ENCODE measurements around the gene POLR3H.

The POLR3H gene

GRCh38 chr22:41567512-41567768 is 23.2 kb upstream of the POLR3H start:
- in situ Hi-C loops (cut with MboI; ENCODE audit: low pct_unique_long_range_greater_than_20kb, low sequenced_read_pairs, unreplicated experiment) = no loop called here
- no peak for TF ChIP-seq CTCF (IDR thresholded peaks at IDR 0.05; ENCODE audit: extremely low read depth, insufficient read depth, missing control alignments)
- no peak for DNase-seq (ENCODE audit: low spot score)

GRCh38 chr22:41565403-41566054 is 21.3 kb upstream of the POLR3H start:
- in situ Hi-C loops (cut with MboI; ENCODE audit: low pct_unique_long_range_greater_than_20kb, low sequenced_read_pairs, unreplicated experiment) = no loop called here
- no peak for TF ChIP-seq CTCF (IDR thresholded peaks at IDR 0.05; ENCODE audit: extremely low read depth, insufficient read depth, missing control alignments)
- DNase-seq (ENCODE audit: low spot score) = no peak

GRCh38 chr22:41564563-41564962 is 20.3 kb upstream of the POLR3H start:
- TF ChIP-seq CTCF (IDR thresholded peaks at IDR 0.05; ENCODE audit: extremely low read depth, insufficient read depth, missing control alignments) = no peak
- DNase-seq (ENCODE audit: low spot score) = no peak
- in situ Hi-C loops (cut with MboI; ENCODE audit: low pct_unique_long_range_greater_than_20kb, low sequenced_read_pairs, unreplicated experiment) = no loop called here

GRCh38 chr22:41563051-41563711 is 18.9 kb upstream of the POLR3H start:
- DNase-seq (ENCODE audit: low spot score) = no peak
- in situ Hi-C loops (cut with MboI; ENCODE audit: low pct_unique_long_range_greater_than_20kb, low sequenced_read_pairs, unreplicated experiment) = no loop called here
- no peak for TF ChIP-seq CTCF (IDR thresholded peaks at IDR 0.05; ENCODE audit: extremely low read depth, insufficient read depth, missing control alignments)

- in situ Hi-C loops (cut with MboI; ENCODE audit: low pct_unique_long_range_greater_than_20kb, low sequenced_read_pairs, unreplicated experiment) = no loop called here
- DNase-seq (ENCODE audit: low spot score) = no peak
- TF ChIP-seq CTCF (IDR thresholded peaks at IDR 0.05; ENCODE audit: extremely low read depth, insufficient read depth, missing control alignments) = no peak
Observed at GRCh38 chr22:41562461-41562860, 18.2 kb upstream of the POLR3H start.

- in situ Hi-C loops (cut with MboI; ENCODE audit: low pct_unique_long_range_greater_than_20kb, low sequenced_read_pairs, unreplicated experiment) = no loop called here
- no peak for DNase-seq (ENCODE audit: low spot score)
- TF ChIP-seq CTCF (IDR thresholded peaks at IDR 0.05; ENCODE audit: extremely low read depth, insufficient read depth, missing control alignments) = no peak
Observed at GRCh38 chr22:41561788-41562187, 17.5 kb upstream of the POLR3H start.
